Upper lobe of right lung (tissue), 1 donor: ENCODE measurements around the gene HK3. TPM values are rescaled to one million over a fixed set of nuclear protein-coding genes. Genes with fewer than 3 reads are reported as not detected.

Experiments
- ATAC-seq: fragments of 200-7000 bp; cut with Tn5 transposase; one replicate; pipeline ENCODE4 v1.9.1; 2020; ENCODE audit warnings: mild to moderate bottlenecking, moderate library complexity
- DNase-seq: peaks from one replicate; pipeline ENCODE4 v3.0.0-alpha.2; 2020
- H3K27ac ChIP-seq: fragments of 200-600 bp; one replicate; pipeline ENCODE4 v1.8.0; 2022
- H3K27me3 ChIP-seq: fragments of 200-600 bp; one replicate; pipeline ENCODE4 v1.8.0; 2022; ENCODE audit warnings: mild to moderate bottlenecking
- H3K36me3 ChIP-seq: fragments of 200-600 bp; one replicate; pipeline ENCODE4 v1.8.0; 2022
- H3K4me1 ChIP-seq: fragments of 200-600 bp; one replicate; pipeline ENCODE4 v1.8.0; 2022
- H3K4me3 ChIP-seq: fragments of 200-600 bp; one replicate; pipeline ENCODE4 v1.8.0; 2022; ENCODE audit warnings: mild to moderate bottlenecking
- H3K9me3 ChIP-seq: fragments of 200-600 bp; one replicate; pipeline ENCODE4 v1.8.0; 2022
- intact Hi-C: fragments of 100-400 bp; cut with DNase I; formaldehyde crosslinking; loops from one replicate; pipeline ENCODE4 v1.11.0; 2022
- total RNA-seq: library from RNA; stranded (reverse); fragmentation: NEBNext Ultra II Directional; extraction: Animal tissue kit (Norgen Biotek cat#: 25700); gene quantifications from one replicate; pipeline ENCODE4 v1.2.1, GENCODE V29; 2021
- TF ChIP-seq, protein P1 (sequence below): fragments of 200-600 bp; IDR thresholded peaks from one replicate; pipeline ENCODE4 v1.8.0; 2022; ENCODE audit warnings: antibody characterized with exemption
- donor health status: DM: no; HTN: yes; CAD: no; lungs with severe emphysema.

HK3 gene
- total RNA-seq, 1 donor from 2014 or later, result 50.5 TPM

DNA sequence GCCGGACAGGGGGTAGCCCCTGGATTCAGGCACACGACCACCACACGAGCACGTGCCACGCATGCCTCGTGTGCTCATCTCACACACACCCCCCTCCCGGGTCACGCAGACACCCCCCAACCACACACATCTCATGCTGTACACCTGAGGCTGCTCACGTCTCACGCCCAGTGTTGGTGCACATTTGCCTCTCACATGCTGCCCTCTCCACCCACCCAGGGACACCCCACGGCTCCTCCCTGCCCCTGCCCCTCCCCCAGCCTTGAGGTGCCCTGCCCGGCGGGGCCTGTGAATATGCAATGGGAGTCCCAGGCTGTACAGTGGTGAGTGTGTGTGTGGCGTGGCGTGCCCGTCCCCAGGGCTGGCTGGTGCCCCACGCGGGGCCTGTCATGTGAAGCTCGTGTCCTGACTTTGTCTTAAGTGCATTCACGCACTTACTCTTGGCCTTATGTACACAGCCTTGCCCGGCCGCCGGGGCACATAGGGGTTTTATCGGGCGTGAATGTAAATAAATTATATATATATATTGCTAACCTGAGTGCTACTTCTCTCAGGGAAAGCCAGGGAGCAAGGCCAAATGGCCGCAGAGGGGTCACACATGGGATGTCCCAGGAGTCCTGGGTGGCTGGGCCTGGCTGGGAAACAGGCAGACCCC lies 18.7 kb downstream of the HK3 start:
- peaks cover 28% of the 10 kb centered on the region for H3K27me3 ChIP-seq
- intact Hi-C loops, result no loop called here
- ATAC-seq (no peak), DNase-seq (no peak)
- TF ChIP-seq, protein P1, sequence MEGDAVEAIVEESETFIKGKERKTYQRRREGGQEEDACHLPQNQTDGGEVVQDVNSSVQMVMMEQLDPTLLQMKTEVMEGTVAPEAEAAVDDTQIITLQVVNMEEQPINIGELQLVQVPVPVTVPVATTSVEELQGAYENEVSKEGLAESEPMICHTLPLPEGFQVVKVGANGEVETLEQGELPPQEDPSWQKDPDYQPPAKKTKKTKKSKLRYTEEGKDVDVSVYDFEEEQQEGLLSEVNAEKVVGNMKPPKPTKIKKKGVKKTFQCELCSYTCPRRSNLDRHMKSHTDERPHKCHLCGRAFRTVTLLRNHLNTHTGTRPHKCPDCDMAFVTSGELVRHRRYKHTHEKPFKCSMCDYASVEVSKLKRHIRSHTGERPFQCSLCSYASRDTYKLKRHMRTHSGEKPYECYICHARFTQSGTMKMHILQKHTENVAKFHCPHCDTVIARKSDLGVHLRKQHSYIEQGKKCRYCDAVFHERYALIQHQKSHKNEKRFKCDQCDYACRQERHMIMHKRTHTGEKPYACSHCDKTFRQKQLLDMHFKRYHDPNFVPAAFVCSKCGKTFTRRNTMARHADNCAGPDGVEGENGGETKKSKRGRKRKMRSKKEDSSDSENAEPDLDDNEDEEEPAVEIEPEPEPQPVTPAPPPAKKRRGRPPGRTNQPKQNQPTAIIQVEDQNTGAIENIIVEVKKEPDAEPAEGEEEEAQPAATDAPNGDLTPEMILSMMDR, result no peak
- H3K4me3 ChIP-seq, result no peak overlapping the region
- H3K9me3 ChIP-seq, result no peaks in the 10 kb centered on the region
- H3K4me1 ChIP-seq, result no peaks in the 10 kb centered on the region
- no peak overlapping the region for H3K27ac ChIP-seq
- H3K36me3 ChIP-seq, result no peaks in the 10 kb centered on the region

DNA sequence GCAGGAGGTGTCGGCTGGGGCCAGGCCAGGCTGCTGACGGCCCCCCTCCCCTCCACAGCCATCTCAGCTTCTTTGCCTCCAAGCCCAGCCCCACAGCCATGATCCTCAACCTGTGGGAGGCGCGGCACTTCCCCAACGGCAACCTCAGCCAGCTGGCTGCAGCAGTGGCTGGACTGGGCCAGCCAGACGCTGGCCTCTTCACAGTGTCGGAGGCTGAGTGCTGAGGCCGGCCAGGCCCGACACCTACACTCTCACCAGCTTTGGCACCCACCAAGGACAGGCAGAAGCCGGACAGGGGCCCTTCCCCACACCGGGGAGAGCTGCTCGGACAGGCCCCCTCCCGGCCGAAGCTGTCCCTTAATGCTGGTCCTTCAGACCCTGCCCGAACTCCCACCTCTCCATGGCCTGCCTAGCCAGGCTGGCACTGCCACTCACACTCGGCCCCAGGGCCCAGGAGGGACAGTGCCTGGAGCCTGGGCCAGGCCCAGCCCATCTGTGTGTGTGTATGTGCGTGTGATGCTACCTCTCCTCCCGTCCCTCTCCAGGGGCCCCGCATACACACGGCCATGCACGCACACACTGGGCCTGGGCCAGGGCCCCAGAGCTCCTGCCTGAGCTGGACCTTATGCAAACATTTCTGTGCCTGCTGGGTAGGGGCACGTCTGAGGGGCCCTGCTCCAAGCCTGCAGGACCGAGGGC lies 19.3 kb downstream of the HK3 start:
- H3K27ac ChIP-seq, result no peak overlapping the region
- ATAC-seq, result no peak
- H3K4me3 ChIP-seq, result no peak overlapping the region
- H3K36me3 ChIP-seq, result no peaks in the 10 kb centered on the region
- H3K27me3 ChIP-seq, result peaks cover 28% of the 10 kb centered on the region
- no peak for DNase-seq
- H3K9me3 ChIP-seq, result no peaks in the 10 kb centered on the region
- intact Hi-C loops, result no loop called here
- no peaks in the 10 kb centered on the region for H3K4me1 ChIP-seq
- TF ChIP-seq, protein P1, result no peak

DNA sequence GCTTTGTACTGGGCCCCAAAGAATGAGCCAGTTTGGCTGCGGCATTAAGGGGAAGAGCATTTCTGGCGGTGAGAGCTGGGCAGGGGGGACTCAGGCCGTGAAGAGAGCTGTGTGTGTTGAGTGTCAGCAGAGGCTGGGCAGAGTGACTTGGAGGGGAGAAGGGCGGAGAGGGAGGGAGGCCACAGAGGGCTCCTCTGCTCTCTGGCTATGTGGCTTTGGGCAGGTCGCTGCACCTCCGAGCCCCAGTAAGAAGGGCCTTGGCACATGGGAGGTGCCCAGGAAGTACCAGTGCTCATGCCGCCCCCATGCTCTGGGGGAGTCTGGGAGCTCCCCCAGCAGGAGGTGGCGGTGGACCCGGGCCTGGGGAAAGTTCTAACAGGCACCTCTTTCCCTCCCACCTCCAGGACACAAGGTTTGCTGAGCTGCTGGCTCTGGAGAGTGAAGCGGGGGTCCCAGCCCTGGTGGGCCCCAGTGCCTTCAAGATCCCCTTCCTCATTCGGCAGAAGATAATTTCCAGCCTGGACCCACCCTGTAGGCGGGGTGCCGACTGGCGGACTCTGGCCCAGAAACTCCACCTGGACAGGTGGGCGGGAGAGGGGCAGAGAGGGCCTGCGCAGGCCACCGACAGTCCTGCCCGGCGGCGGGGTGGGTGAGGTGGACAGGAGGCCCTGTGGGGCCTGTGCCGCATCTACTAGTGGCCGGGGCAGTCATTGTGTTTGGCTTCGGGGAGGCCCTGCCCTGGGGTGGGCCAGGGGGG lies 20.1 kb downstream of the HK3 start:
- Histone ChIP-seq H3K27me3 (peaks cover 28% of the 10 kb centered on the region), H3K9me3 (no peaks in the 10 kb centered on the region), H3K36me3 (no peaks in the 10 kb centered on the region), H3K4me3 (no peak overlapping the region), H3K4me1 (no peaks in the 10 kb centered on the region), H3K27ac (no peak overlapping the region)
- no peak for DNase-seq
- ATAC-seq, result no peak
- TF ChIP-seq, protein P1, result no peak
- intact Hi-C loops, result no loop called here

DNA sequence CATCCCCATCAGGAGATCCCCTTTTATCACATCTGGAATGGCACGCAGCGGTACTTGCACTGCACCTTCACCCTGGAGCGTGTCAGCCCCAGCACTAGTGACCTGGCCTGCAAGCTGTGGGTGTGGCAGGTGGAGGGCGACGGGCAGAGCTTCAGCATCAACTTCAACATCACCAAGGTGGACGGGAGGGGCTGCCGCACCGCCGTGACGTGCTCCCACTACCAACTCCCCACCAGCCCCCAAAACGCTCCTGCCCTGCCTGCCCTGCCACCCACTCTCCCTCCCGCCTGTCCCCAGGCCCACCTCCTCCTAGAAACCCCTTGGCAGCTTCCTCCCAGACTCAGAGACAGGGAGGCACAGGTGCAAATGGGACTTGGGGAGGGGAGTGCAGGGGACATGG lies 20.7 kb downstream of the HK3 start:
- intact Hi-C loops, result no loop called here
- ATAC-seq (no peak), DNase-seq (no peak)
- Histone ChIP-seq H3K36me3 (no peaks in the 10 kb centered on the region), H3K9me3 (no peaks in the 10 kb centered on the region), H3K4me3 (no peak overlapping the region), H3K27ac (no peak overlapping the region), H3K27me3 (peaks cover 28% of the 10 kb centered on the region), H3K4me1 (no peaks in the 10 kb centered on the region)
- TF ChIP-seq, protein P1, result no peak

DNA sequence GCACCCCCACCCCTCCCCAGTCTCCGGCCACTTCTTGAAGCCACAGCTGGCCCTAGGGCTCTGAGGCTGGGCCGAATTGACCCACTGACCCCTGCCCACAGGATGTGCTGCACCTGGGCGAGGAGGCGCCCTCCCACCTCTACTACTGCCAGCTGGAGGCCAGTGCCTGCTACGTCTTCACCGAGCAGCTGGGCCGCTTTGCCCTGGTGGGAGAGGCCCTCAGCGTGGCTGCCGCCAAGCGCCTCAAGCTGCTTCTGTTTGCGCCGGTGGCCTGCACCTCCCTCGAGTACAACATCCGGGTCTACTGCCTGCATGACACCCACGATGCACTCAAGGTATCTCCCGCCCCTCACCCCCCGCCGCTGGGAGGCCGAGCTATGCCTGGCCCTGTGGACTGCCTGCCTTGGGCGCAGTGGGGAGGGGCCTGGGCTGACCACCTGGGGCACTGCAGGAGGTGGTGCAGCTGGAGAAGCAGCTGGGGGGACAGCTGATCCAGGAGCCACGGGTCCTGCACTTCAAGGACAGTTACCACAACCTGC lies 21.3 kb downstream of the HK3 start:
- TF ChIP-seq, protein P1, result no peak
- H3K9me3 ChIP-seq, result no peaks in the 10 kb centered on the region
- no peak for ATAC-seq
- intact Hi-C loops, result no loop called here
- H3K4me3 ChIP-seq, result no peak overlapping the region
- no peaks in the 10 kb centered on the region for H3K36me3 ChIP-seq
- H3K4me1 ChIP-seq, result no peaks in the 10 kb centered on the region
- no peak overlapping the region for H3K27ac ChIP-seq
- no peak for DNase-seq
- peaks cover 28% of the 10 kb centered on the region for H3K27me3 ChIP-seq
